ENCODE results near the gene ELMO3. TPM values are rescaled to one million over a fixed set of nuclear protein-coding genes. Genes with fewer than 3 reads are reported as not detected.

ELMO3 gene
- total and polyA plus RNA-seq, 2 of the 13 experiments (the other 11 are each of a cell fraction or from before 2014, with no cell fraction given) = 2.6 to 4.0 TPM

DNA sequence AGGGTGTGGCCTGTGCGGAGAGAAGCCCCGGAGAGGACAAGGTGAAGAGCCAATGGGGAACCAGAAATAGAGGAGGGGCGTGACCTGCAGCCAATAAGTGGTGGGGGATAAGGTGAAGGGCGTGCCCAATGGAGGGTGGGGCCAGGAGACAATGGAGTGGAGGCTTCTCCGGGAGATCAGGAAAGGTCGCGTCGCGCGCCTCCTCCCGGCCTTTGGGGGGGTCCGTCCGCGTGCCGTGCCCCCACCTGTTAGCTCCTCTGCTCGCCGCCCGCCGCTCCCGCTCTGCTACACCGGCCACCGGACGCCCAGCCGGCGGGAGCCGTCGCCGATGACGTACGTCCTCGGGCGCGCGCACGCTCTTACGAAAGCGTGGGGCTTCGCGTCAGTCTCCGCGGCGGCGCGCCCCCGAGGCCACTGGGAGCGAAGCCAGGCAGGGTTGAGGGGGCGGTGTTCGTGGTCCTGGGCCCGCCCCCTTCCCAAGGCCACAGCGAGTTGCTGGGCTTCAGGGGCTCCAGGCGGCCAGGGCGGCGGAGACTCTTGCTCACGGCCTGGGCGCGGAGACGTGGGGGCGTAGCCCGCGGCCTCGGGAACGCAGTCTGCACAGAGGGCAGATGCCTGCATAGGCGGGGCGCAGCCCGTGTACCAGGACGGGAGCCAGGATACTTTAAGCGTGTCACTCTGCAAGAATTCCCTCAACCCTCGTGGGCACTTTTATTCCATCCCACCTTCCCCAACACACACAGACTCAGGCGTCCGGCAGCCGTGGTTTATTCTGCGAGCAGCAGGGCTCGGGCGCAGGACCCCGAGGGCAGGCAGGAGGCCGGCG is 15.1 kb upstream of the ELMO3 start, which contains the start of gene MATCAP1 (continued):
- TF ChIP-seq ZNF253 (CRISPR knock-in tag; IDR thresholded peaks at IDR 0.05; ENCODE audit: borderline replicate concordance) = peak; percentile 73
- TF ChIP-seq, protein P1, sequence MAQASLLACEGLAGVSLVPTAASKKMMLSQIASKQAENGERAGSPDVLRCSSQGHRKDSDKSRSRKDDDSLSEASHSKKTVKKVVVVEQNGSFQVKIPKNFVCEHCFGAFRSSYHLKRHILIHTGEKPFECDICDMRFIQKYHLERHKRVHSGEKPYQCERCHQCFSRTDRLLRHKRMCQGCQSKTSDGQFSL (CRISPR knock-in tag; IDR thresholded peaks at IDR 0.05) = peak; percentile 84
- peak; percentile 38; the same call in 1 of the 2 replicates for TF ChIP-seq ZNF724P (CRISPR knock-in tag; IDR thresholded peaks at IDR 0.05; ENCODE audit: borderline replicate concordance)
- TF ChIP-seq SMARCC2 (IDR thresholded peaks at IDR 0.05) = no peak
- TF ChIP-seq, protein P2, sequence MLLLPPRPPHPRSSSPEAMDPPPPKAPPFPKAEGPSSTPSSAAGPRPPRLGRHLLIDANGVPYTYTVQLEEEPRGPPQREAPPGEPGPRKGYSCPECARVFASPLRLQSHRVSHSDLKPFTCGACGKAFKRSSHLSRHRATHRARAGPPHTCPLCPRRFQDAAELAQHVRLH (CRISPR knock-in tag; IDR thresholded peaks at IDR 0.05; ENCODE audit: borderline replicate concordance, low read depth) = peak; percentile 71
- TF ChIP-seq SNAPC2 (CRISPR knock-in tag; IDR thresholded peaks at IDR 0.05) = peak; percentile 87
- TF ChIP-seq ZNF224 (CRISPR knock-in tag; IDR thresholded peaks at IDR 0.05) = peak; percentile 25; the same call in 1 of the 2 replicates
- TF ChIP-seq ZKSCAN5 (CRISPR knock-in tag; IDR thresholded peaks at IDR 0.05) = no peak
- peak; percentile 59 for TF ChIP-seq ZFY (CRISPR knock-in tag; IDR thresholded peaks at IDR 0.05)
- TF ChIP-seq, protein P3, sequence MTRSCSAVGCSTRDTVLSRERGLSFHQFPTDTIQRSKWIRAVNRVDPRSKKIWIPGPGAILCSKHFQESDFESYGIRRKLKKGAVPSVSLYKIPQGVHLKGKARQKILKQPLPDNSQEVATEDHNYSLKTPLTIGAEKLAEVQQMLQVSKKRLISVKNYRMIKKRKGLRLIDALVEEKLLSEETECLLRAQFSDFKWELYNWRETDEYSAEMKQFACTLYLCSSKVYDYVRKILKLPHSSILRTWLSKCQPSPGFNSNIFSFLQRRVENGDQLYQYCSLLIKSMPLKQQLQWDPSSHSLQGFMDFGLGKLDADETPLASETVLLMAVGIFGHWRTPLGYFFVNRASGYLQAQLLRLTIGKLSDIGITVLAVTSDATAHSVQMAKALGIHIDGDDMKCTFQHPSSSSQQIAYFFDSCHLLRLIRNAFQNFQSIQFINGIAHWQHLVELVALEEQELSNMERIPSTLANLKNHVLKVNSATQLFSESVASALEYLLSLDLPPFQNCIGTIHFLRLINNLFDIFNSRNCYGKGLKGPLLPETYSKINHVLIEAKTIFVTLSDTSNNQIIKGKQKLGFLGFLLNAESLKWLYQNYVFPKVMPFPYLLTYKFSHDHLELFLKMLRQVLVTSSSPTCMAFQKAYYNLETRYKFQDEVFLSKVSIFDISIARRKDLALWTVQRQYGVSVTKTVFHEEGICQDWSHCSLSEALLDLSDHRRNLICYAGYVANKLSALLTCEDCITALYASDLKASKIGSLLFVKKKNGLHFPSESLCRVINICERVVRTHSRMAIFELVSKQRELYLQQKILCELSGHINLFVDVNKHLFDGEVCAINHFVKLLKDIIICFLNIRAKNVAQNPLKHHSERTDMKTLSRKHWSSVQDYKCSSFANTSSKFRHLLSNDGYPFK (CRISPR knock-in tag; IDR thresholded peaks at IDR 0.05; ENCODE audit: borderline replicate concordance) = peak; percentile 85; the same call in 1 of the 2 replicates
- TF ChIP-seq, protein P4, sequence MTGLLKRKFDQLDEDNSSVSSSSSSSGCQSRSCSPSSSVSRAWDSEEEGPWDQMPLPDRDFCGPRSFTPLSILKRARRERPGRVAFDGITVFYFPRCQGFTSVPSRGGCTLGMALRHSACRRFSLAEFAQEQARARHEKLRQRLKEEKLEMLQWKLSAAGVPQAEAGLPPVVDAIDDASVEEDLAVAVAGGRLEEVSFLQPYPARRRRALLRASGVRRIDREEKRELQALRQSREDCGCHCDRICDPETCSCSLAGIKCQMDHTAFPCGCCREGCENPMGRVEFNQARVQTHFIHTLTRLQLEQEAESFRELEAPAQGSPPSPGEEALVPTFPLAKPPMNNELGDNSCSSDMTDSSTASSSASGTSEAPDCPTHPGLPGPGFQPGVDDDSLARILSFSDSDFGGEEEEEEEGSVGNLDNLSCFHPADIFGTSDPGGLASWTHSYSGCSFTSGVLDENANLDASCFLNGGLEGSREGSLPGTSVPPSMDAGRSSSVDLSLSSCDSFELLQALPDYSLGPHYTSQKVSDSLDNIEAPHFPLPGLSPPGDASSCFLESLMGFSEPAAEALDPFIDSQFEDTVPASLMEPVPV (CRISPR knock-in tag; IDR thresholded peaks at IDR 0.05) = peak; percentile 97
- no peak; the same call in 1 of the 2 replicates for TF ChIP-seq TP53 (CRISPR knock-in tag; conservative IDR thresholded peaks at IDR 0.05)
- peak; percentile 82 for TF ChIP-seq XRCC5 (optimal IDR thresholded peaks at IDR 0.05; ENCODE audit: low read length)
- TF ChIP-seq ZNF383 (CRISPR knock-in tag; IDR thresholded peaks at IDR 0.05; ENCODE audit: borderline replicate concordance) = no peak
- peak; percentile 94 for TF ChIP-seq SAP130 (CRISPR knock-in tag; IDR thresholded peaks at IDR 0.05; ENCODE audit: low read depth)
- peak; percentile 89 for TF ChIP-seq GABPB1 (CRISPR knock-in tag; IDR thresholded peaks at IDR 0.05)
- no peak for TF ChIP-seq ZNF891 (CRISPR knock-in tag; IDR thresholded peaks at IDR 0.05)
- TF ChIP-seq ZNF512B (CRISPR knock-in tag; IDR thresholded peaks at IDR 0.05; ENCODE audit: borderline replicate concordance) = no peak
- TF ChIP-seq ZC3H13 (CRISPR knock-in tag; IDR thresholded peaks at IDR 0.05) = no peak
- TF ChIP-seq, protein P5, sequence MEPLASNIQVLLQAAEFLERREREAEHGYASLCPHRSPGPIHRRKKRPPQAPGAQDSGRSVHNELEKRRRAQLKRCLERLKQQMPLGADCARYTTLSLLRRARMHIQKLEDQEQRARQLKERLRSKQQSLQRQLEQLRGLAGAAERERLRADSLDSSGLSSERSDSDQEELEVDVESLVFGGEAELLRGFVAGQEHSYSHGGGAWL (CRISPR knock-in tag; IDR thresholded peaks at IDR 0.05) = peak; percentile 42; the same call in 1 of the 2 replicates
- no peak for TF ChIP-seq ZBTB42 (CRISPR knock-in tag; IDR thresholded peaks at IDR 0.05)

Measured in HepG2 (cell line).